WTC11 (cell line): ENCODE measurements around the gene RASGRP4. TPM values are rescaled to one million over a fixed set of nuclear protein-coding genes. Genes with fewer than 3 reads are reported as not detected.

Experiments
- ATAC-seq: fragments of 200-7000 bp; cut with Tn5 transposase; 2 replicates; pipeline ENCODE4 v1.10.0; 2021; ENCODE audit warnings: mild to moderate bottlenecking, moderate library complexity
- CTCF ChIA-PET: fragments of 300-600 bp; sonication (Branson Sonifier 250); formaldehyde crosslinking; loops from one replicate; lab custom pipeline; 2021; ENCODE audit warnings: antibody characterized with exemption; lab: Charles Lee
- POLR2A ChIA-PET: fragments of 350-600 bp; sonication (Branson Sonifier 250); formaldehyde crosslinking; loops from one replicate; lab custom pipeline; 2021; ENCODE audit warnings: antibody characterized with exemption; lab: Charles Lee
- DNase-seq: peaks from one replicate; pipeline ENCODE4 v3.0.0; 2021; ENCODE audit warnings: low spot score
- H3K27ac Mint-ChIP-seq: 2 replicates; pipeline ENCODE4 v1.8.0; 2021; ENCODE audit warnings: mixed read lengths
- H3K27me3 Mint-ChIP-seq: 2 replicates; pipeline ENCODE4 v1.8.0; 2021; ENCODE audit warnings: low read depth, mild to moderate bottlenecking, moderate library complexity, mixed read lengths
- H3K36me3 Mint-ChIP-seq: 2 replicates; pipeline ENCODE4 v1.8.0; 2021; ENCODE audit warnings: mixed read lengths
- H3K4me1 Mint-ChIP-seq: 2 replicates; pipeline ENCODE4 v1.8.0; 2022; ENCODE audit warnings: mixed read lengths
- H3K4me3 Mint-ChIP-seq: 2 replicates; pipeline ENCODE4 v1.8.0; 2021; ENCODE audit warnings: mild to moderate bottlenecking, moderate library complexity, mixed read lengths
- H3K9me3 Mint-ChIP-seq: 2 replicates; pipeline ENCODE4 v1.8.0; 2021; ENCODE audit warnings: mixed read lengths
- ARID4B ChIP-seq: sonication (generic); formaldehyde crosslinking; IDR thresholded peaks from 2 replicates; pipeline ENCODE4 v1.8.0; 2023; ENCODE audit warnings: missing genetic modification reagents, mild to moderate bottlenecking, borderline replicate concordance
- ATF2 ChIP-seq: sonication (generic); formaldehyde crosslinking; IDR thresholded peaks from 2 replicates; pipeline ENCODE4 v1.8.1; 2022; ENCODE audit warnings: low read depth, missing genetic modification reagents, borderline replicate concordance
- CBFB ChIP-seq: sonication (generic); formaldehyde crosslinking; IDR thresholded peaks from 2 replicates; pipeline ENCODE4 v1.8.1; 2022; ENCODE audit warnings: mild to moderate bottlenecking, low read depth, missing genetic modification reagents
- CDX4 ChIP-seq: fragments of 250-450 bp; sonication (Bioruptor Pico); IDR thresholded peaks from 2 replicates; pipeline ENCODE4 v1.9.0; 2021; ENCODE audit warnings: moderate library complexity, mild to moderate bottlenecking, inconsistent platforms, borderline replicate concordance
- CTCF ChIP-seq: fragments of 200-600 bp; IDR thresholded peaks from 2 replicates; pipeline ENCODE4 v1.8.0; 2022; ENCODE audit warnings: antibody characterized with exemption
- HMGXB4 ChIP-seq: sonication (generic); formaldehyde crosslinking; IDR thresholded peaks from 2 replicates; pipeline ENCODE4 v1.8.1; 2023; ENCODE audit warnings: mild to moderate bottlenecking, moderate library complexity, missing genetic modification reagents
- JAZF1 ChIP-seq: fragments of 250-450 bp; sonication (Bioruptor Pico); IDR thresholded peaks from 2 replicates; pipeline ENCODE4 v1.9.0; 2021; ENCODE audit warnings: moderate library complexity, mild to moderate bottlenecking, inconsistent platforms
- NFATC4 ChIP-seq: fragments of 250-450 bp; sonication (Bioruptor Pico); IDR thresholded peaks from 2 replicates; pipeline ENCODE4 v1.9.0; 2021; ENCODE audit warnings: mild to moderate bottlenecking
- NR1H2 ChIP-seq: sonication (generic); formaldehyde crosslinking; IDR thresholded peaks from 2 replicates; pipeline ENCODE4 v1.9.0; 2021; ENCODE audit warnings: mild to moderate bottlenecking, moderate library complexity, missing genetic modification reagents
- SMAD3 ChIP-seq: sonication (generic); formaldehyde crosslinking; IDR thresholded peaks from 2 replicates; pipeline ENCODE4 v1.8.0; 2022; ENCODE audit warnings: missing genetic modification reagents, mild to moderate bottlenecking, borderline replicate concordance
- SP1 ChIP-seq: sonication (generic); formaldehyde crosslinking; conservative IDR thresholded peaks from 2 replicates; pipeline ENCODE4 v1.8.1; 2022; ENCODE audit warnings: missing genetic modification reagents
- TEAD1 ChIP-seq: sonication (generic); formaldehyde crosslinking; IDR thresholded peaks from 2 replicates; pipeline ENCODE4 v1.8.0; 2022; ENCODE audit warnings: mild to moderate bottlenecking, missing genetic modification reagents
- TP53 ChIP-seq: sonication (generic); formaldehyde crosslinking; IDR thresholded peaks from 2 replicates; pipeline ENCODE4 v1.8.1; 2023; ENCODE audit warnings: mild to moderate bottlenecking, missing genetic modification reagents
- ZBTB21 ChIP-seq: sonication (generic); formaldehyde crosslinking; IDR thresholded peaks from 2 replicates; pipeline ENCODE4 v1.8.1; 2023; ENCODE audit warnings: mild to moderate bottlenecking, missing genetic modification reagents, borderline replicate concordance
- ZMAT4 ChIP-seq: fragments of 250-450 bp; sonication (Bioruptor Pico); IDR thresholded peaks from 2 replicates; pipeline ENCODE4 v1.9.0; 2021; ENCODE audit warnings: mild to moderate bottlenecking
- ZNF396 ChIP-seq: fragments of 250-450 bp; sonication (Bioruptor Pico); IDR thresholded peaks from 2 replicates; pipeline ENCODE4 v1.8.0; 2021; ENCODE audit warnings: mild to moderate bottlenecking, moderate library complexity, borderline replicate concordance
- ZSCAN18 ChIP-seq: fragments of 250-450 bp; sonication (Bioruptor Pico); IDR thresholded peaks from 2 replicates; pipeline ENCODE4 v2.1.2; 2022; ENCODE audit warnings: mild to moderate bottlenecking, moderate library complexity
- total RNA-seq: library from RNA; stranded (reverse); gene quantifications from 3 replicates; pipeline ENCODE4 v1.2.3, GENCODE V29; 2021

The RASGRP4 gene
- total RNA-seq, 1 experiment from 2014 or later = 2.5 TPM

- TF ChIP-seq ATF2 (CRISPR knock-in tag) (no peak), ZMAT4 (CRISPR knock-in tag) (no peak), CBFB (CRISPR knock-in tag) (no peak), SMAD3 (CRISPR knock-in tag) (no peak), ZNF396 (CRISPR knock-in tag) (no peak), HMGXB4 (CRISPR knock-in tag) (peak; percentile 45; the same call in 1 of the 2 replicates), NR1H2 (CRISPR knock-in tag) (no peak), NFATC4 (CRISPR knock-in tag) (no peak), ZSCAN18 (CRISPR knock-in tag) (no peak), TP53 (CRISPR knock-in tag) (0 out of 2 replicates have a peak, but pooled peaks have one; percentile 39), CDX4 (no peak), JAZF1 (CRISPR knock-in tag) (no peak)
Measured at GRCh38 chr19:38388349-38389100, 37.5 kb downstream of the RASGRP4 start, which contains the start of gene SPRED3 (continued).

- POLR2A ChIA-PET = interaction anchor here (0.6 to 2.3 kb wide), 16 partner anchors 12 to 892 kb away, joined by 3 to 27 read pairs (median 4); partner anchors contain the start of genes ACTN4, FAM98C, PSMD8 and SIPA1L3
- CTCF ChIA-PET = interaction anchor here (0.5 to 5.4 kb wide), 31 partner anchors 13 to 543 kb away, joined by 3 to 110 read pairs (median 4); partner anchors contain the start of genes ACTN4, CATSPERG, EIF3K and FAM98C
Measured at GRCh38 chr19:38387550-38388348, 38.3 kb downstream of the RASGRP4 start, which contains the start of gene GGN. Gene GGN (minus strand): TSS chr19:38388034. CDS start chr19:38387261, 773 bp downstream.

More at GRCh38 chr19:38387550-38388348, 38.3 kb downstream of the RASGRP4 start, which contains the start of gene GGN:
- TF ChIP-seq ZBTB21 (CRISPR knock-in tag) (no peak), TEAD1 (CRISPR knock-in tag) (0 out of 2 replicates have a peak, but pooled peaks have one; percentile 22), ARID4B (CRISPR knock-in tag) (0 out of 2 replicates have a peak, but pooled peaks have one; percentile 32), CTCF (no peak), SP1 (CRISPR knock-in tag) (peak; percentile 66)
- Mint-ChIP-seq H3K27me3 (peaks cover 3% of the 10 kb centered on the region; the same call in 1 of the 2 replicates), H3K27ac (peak within 1 kb of the TSS; percentile 97), H3K36me3 (peaks cover 25% of the 10 kb centered on the region), H3K4me1 (peaks cover 28% of the 10 kb centered on the region), H3K9me3 (no peaks in the 10 kb centered on the region), H3K4me3 (peak within 1 kb of the TSS; percentile 85)
- ATAC-seq (peak; percentile 77), DNase-seq (peak; percentile 98)
